Ishikawa (cell line): ENCODE results near the gene FGF2.

Experiments used
- CEBPB ChIP-seq: IDR thresholded peaks from 2 replicates; pipeline ENCODE4 v1.6.1; 2012
- CREB1 ChIP-seq: IDR thresholded peaks from 2 replicates; pipeline ENCODE4 v1.6.1; 2012; ENCODE audit warnings: low read depth
- EGR1 ChIP-seq: IDR thresholded peaks from 2 replicates; pipeline ENCODE4 v1.6.1; 2012
- EP300 ChIP-seq: IDR thresholded peaks from 2 replicates; pipeline ENCODE4 v1.6.1; 2012; ENCODE audit warnings: borderline replicate concordance
- FOXM1 ChIP-seq: IDR thresholded peaks from 2 replicates; pipeline ENCODE4 v1.6.1; 2012; ENCODE audit warnings: low read depth, borderline replicate concordance
- MAX ChIP-seq: IDR thresholded peaks from 2 replicates; pipeline ENCODE4 v1.6.1; 2012
- NFIC ChIP-seq: IDR thresholded peaks from 2 replicates; pipeline ENCODE4 v1.6.1; 2012
- RAD21 ChIP-seq: IDR thresholded peaks from 2 replicates; pipeline ENCODE4 v1.6.1; 2012; ENCODE audit warnings: low read depth
- REST ChIP-seq: IDR thresholded peaks from 2 replicates; pipeline ENCODE4 v1.6.1; 2012; ENCODE audit warnings: low read depth, mild to moderate bottlenecking
- TAF1 ChIP-seq: IDR thresholded peaks from 2 replicates; pipeline ENCODE4 v1.6.1; 2012; ENCODE audit warnings: low read depth, mild to moderate bottlenecking
- TCF12 ChIP-seq: IDR thresholded peaks from 2 replicates; pipeline ENCODE4 v1.6.1; 2012; ENCODE audit warnings: low read depth
- TEAD4 ChIP-seq: IDR thresholded peaks from 2 replicates; pipeline ENCODE4 v1.6.1; 2012
- USF1 ChIP-seq: IDR thresholded peaks from 2 replicates; pipeline ENCODE4 v1.6.1; 2012
- YY1 ChIP-seq: IDR thresholded peaks from 2 replicates; pipeline ENCODE4 v1.6.1; 2012; ENCODE audit warnings: low read depth
- ZBTB7A ChIP-seq: IDR thresholded peaks from 2 replicates; pipeline ENCODE4 v1.6.1; 2012; ENCODE audit warnings: low read depth

The FGF2 gene

GRCh38 chr4:122833999-122834398 is 7.4 kb downstream of the FGF2 start:
- TF ChIP-seq TEAD4, result no peak
- no peak for TF ChIP-seq ZBTB7A
- no peak for TF ChIP-seq CREB1
- TF ChIP-seq EGR1, result no peak

- TF ChIP-seq EP300, result no peak
- no peak for TF ChIP-seq ZBTB7A
- TF ChIP-seq CEBPB, result no peak
- no peak for TF ChIP-seq EGR1
- no peak for TF ChIP-seq TEAD4
- no peak for TF ChIP-seq CREB1
- TF ChIP-seq MAX, result no peak
- no peak for TF ChIP-seq RAD21
- TF ChIP-seq NFIC, result no peak
- no peak for TF ChIP-seq REST
- no peak for TF ChIP-seq YY1
- TF ChIP-seq USF1, result no peak
- no peak for TF ChIP-seq TAF1
- TF ChIP-seq TCF12, result no peak
- TF ChIP-seq FOXM1, result no peak
Measured at GRCh38 chr4:122836941-122837340, 10.3 kb downstream of the FGF2 start.

GRCh38 chr4:122838034-122838433 is 11.4 kb downstream of the FGF2 start:
- TF ChIP-seq USF1, result no peak
- no peak for TF ChIP-seq RAD21
- TF ChIP-seq REST, result no peak
- no peak for TF ChIP-seq NFIC
- TF ChIP-seq EP300, result no peak
- TF ChIP-seq CEBPB, result no peak
- no peak for TF ChIP-seq TAF1
- no peak for TF ChIP-seq MAX
- no peak for TF ChIP-seq EGR1
- TF ChIP-seq CREB1, result no peak
- TF ChIP-seq ZBTB7A, result no peak
- no peak for TF ChIP-seq YY1
- TF ChIP-seq FOXM1, result no peak
- TF ChIP-seq TEAD4, result no peak
- TF ChIP-seq TCF12, result no peak

- TF ChIP-seq MAX (no peak), ZBTB7A (no peak), REST (no peak), EGR1 (no peak), YY1 (no peak), FOXM1 (no peak), TCF12 (no peak), RAD21 (no peak), CREB1 (no peak), TAF1 (no peak), NFIC (no peak), CEBPB (no peak), USF1 (no peak), EP300 (no peak), TEAD4 (no peak)
Measured at GRCh38 chr4:122842392-122842791, 15.8 kb downstream of the FGF2 start.
